NCI-H2107 (cell line): Measurements from ENCODE around the gene HLA-E.

Source experiments
- DNase-seq: peaks from one replicate; lab custom pipeline; 2025; lab: John Stamatoyannopoulos, UW

HLA-E gene

DNA sequence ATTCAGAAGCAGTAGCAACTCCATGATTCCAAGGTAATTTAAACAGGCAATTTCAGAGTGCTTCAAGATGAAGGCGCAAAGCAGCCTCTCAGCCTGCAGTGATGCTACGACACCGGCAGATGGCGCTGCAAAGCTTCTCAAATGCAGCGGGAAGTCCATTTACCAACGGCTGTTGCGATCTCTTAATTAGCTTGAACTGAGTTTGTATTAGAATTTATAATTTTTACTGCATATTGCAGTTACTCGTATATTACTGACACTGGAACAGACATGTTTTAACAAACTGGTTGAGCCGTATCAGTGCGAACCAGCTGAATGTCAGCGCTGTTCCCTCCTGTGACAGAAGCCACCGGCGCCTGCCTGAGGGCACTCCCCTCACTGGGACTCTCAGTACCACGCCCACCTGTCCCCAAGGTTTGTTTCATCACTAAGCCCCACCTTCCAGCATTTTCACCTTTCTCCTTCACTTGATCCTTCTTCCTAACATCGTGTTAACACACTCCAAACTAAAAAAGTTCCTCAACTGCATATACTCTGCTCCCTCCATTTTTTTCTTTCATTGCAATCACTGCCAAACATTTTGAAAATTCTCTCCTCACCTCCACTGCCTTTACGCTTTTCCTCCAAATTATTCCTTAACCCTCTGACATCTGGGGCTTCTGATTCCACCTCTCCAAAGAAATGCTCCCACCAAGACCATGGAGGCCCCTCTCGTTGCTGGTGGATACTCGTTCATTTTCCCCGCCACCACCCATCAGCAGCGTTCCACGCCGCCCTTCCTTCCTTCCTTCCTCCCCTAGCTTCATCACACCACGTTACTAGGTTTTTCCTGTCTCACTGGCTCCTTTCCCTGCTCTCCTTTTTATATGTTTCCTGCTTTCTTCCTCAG, 52.5 kb downstream of the HLA-E start:
- DNase-seq = peak; percentile 26

DNA sequence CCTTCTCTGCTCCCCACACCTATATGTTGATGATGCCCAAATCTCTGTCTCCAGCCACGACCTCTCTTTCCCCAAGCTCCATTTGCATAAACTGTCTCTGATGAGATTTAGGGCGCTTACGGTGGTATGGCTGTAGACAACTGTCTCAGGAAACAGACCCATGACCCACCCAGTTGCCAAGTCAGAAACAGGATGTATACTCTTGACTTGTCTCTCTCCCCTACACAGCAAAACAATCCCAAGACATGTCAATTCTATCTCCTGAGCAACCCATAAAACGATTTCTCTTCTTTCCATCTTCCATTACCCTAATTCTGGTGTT, 53.1 kb downstream of the HLA-E start:
- DNase-seq = no peak

DNA sequence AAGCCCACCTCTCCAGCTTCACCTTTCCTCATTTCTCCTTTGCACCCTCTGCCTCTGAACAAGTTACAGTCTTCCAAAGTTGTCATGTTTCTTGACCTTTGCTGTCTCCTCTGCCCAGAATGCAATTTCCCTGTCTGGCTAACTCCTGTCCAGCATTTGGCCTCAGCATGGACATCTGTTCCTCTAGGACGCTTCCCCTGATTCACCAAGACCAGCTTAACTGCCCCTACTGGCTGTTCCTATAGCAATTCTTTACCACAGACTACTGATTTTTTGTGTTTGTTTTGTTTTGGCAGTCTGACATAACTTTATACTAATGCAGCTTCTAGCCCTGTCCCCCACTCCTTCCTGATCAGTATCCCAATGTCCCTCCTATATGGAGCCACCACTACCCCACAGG, 53.6 kb downstream of the HLA-E start:
- DNase-seq = no peak
